RPMI7951 (cell line): ENCODE results near the gene NOXA1. TPM values are rescaled to one million over a fixed set of nuclear protein-coding genes. Genes with fewer than 3 reads are reported as not detected.
"Not testable (repeated sequence)": the region's sequence is repeated elsewhere in the genome, so short reads cannot be mapped to it uniquely, and the experiment has no call there.

Experiments used
- DNase-seq: peaks from one replicate; pipeline ENCODE4 v3.0.0-alpha.2; 2012; ENCODE audit warnings: low read depth
- total RNA-seq: library from RNA; depleted of rRNA; stranded (reverse); fragments of >200 nt; shearing (Covaris generic); gene quantifications from 2 replicates; pipeline ENCODE4 v1.2.3, GENCODE V29; 2014; rRNA removed

NOXA1 gene
- not detected in 2 replicates for total RNA-seq

DNA sequence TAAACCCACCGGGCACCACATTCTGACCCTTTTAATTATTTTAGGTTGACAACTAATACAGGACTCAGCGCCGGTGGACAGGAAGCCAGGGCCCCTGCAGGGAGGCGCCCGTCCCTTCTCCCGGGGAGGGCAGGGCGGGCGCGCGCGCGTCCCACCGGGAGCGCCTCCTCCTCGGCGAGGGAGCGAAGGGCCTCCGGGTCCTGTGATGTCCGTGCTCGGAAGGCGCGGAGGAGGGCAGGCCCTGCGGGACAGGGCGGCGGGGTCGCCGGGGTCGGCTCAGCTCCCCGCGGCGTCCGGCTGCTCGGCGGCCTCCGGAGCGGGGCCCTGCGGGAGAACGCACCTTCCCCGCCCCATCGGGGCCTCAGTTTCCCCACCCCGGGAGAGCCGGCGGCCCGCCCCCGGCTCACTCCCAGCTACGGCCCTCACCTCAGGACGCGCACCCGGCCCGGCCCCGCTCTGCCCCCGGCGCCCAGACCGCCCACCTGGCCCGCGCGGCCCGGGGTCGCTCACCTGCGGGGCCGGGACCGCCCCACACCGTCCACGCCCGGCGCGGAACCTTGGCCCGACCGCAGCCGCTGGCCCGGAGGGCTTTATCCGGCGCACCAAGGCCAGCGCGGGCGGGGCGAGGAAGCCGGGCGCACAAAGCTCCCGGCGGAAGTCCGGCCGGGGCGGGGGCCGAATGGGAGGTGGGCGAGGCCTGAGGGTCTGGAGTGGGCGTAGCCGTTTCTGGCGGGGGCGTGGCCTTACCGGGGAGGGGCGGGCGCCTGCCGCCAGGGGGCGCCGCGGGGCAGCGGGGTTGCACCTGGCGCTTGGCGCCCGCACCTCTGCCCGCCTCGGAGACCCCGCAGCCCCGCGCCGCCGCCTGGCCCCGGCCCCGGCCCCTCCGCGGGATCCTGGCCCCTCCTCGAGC lies at the start of gene NOXA1, which contains the start of gene EXD3:
Gene NOXA1, plus strand, starts transcription at position 790 of the 910 bp plus-strand sequence. CDS start 137 bp downstream, outside the sequence.
Gene EXD3, minus strand, starts transcription at position 559 of the 910 bp plus-strand sequence. CDS start 27,805 bp downstream, outside the sequence.
- DNase-seq = peak; percentile 78

GRCh38 chr9:137373611-137373980 lies 49.6 kb upstream of the NOXA1 start:
- DNase-seq = no peak

GRCh38 chr9:137374131-137374845 lies 48.9 kb upstream of the NOXA1 start:
- no peak for DNase-seq

DNA sequence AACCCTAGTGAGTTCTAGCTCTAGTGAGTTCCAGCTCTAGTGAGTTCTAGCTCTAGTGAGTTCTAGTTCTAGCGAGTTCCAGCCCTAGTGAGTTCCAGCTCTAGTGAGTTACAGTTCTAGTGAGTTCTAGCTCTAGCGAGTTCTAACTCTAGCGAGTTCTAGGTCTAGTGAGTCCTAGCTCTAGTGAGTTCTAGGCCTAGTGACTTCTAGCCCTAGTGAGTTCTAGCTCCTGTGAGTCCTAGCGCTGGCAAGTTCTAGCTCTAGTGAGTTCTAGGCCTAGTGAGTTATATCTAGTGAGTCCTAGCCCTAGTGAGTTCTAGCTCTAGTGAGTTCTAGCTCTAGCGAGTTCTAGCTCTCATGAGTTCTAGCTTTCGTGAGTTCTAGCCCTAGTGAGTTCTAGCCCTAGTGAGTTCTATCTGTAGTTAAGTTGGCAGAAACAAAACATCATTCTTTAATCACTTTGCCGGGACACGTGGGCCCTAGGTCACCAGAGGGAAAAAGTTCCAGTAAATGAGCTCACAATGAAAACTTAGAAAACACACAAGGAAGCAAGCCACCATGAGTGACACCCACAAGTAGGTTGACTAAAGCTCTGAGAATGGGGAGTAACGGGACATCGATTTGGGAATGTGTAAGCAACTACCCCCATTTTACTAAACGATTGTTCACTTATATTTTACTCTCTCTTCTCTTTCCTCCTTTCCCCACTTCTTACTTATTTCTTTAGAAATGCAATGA lies 47.7 kb upstream of the NOXA1 start:
- DNase-seq = no peak

- no peak for DNase-seq
Observed at GRCh38 chr9:137376386-137376785, 46.8 kb upstream of the NOXA1 start.

- not testable (repeated sequence) for DNase-seq
Observed at GRCh38 chr9:137378688-137379410, 44.3 kb upstream of the NOXA1 start.

GRCh38 chr9:137379761-137380161 lies 43.4 kb upstream of the NOXA1 start:
- no peak for DNase-seq

- no peak for DNase-seq
Observed at GRCh38 chr9:137380171-137380570, 43.0 kb upstream of the NOXA1 start.

DNA sequence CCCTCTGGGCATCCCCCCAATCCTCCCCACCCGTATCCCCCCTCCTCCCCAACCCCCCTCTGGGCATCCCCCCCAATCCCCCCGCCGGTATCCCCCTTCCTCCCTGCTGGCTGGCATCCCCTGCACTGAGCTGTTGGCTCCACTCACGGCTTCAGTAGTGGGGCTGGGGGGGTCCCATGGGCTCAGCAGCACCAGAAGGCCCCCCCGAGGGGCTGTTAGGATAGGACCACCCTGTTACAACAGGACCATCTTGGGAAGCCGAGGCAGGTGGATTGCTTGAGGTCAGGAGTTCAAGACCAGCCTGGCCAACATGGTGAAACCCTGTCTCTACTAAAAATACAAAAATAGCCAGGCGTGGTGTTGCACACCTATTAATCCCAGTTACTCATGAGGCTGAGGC lies 42.6 kb upstream of the NOXA1 start:
- DNase-seq = no peak

DNA sequence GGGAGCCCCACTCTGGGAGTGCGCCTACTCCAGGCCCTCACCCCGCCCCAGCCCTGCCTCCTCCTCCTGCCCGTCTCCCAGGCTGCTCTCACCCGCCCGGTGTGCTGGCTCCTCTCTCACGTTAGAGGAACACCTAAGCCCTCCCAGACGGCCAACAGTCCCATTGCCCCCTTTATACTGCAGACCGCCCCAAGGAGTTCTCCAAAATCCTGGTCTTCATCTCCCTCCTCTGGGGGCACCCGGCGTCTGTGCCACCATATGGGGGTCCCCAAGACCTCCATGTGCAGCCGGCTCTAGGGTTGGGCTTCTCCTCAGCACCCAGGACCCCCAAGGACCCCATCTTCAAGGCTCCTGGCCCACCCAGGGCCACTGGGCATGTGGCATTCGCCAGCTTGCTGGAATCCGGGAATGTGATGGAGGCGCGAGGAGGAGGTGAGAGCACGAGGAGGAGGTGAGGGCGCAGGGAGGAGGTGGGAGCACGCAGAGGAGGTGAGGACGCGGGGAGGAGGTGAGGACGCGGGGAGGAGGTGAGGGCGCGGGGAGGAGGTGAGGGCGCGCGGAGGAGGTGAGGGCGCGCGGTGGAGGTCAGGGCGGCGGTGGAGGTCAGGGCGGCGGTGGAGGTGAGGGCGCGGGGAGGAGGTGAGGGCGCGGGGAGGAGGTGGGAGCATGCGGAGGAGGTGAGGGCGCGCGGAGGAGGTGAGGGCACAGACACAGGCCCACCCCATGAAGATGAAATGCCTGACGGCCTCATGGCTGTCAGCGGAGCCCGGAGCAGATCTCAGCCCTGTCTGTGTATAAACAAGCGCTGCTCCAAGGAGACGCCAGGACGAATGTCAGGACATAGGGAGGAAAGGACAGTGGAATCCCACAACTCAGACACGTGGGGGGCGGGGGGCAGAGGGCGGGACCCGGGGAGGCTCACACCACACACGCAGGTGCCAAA lies 41.4 kb upstream of the NOXA1 start:
- DNase-seq = no peak

DNA sequence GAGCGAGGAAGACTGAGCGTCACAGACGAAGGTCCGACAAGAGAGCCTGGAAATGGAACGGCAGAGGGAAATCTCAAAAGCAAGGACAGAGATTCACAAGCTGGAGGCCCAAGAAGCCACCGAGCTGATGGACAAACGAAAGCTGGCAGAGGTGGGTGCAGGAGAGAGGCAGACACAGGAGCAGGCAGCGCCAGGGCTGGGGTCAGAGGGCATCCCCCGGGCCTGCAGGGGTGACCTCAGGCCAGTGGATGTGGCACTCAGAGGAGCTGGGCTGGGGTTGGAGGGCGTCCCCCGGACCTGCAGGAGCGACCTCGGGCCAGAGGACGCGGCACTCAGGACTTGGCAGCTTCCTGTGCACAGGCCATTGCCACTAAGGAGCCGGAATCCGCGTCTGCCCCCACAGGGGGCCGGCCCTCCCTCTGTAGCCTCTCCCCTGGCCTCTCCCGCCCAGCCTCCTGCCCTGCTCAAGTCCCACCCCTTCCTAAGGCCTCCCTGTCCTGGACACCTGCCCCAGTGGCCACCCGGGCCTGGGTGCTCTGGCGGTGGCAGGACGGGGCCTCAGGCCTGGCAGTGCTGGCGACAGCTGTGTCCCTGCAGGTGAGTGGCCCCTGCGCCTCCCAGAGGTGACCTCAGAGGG lies 40.6 kb upstream of the NOXA1 start:
- DNase-seq = no peak

GRCh38 chr9:137383081-137383783 lies 40.0 kb upstream of the NOXA1 start:
- DNase-seq = no peak

DNA sequence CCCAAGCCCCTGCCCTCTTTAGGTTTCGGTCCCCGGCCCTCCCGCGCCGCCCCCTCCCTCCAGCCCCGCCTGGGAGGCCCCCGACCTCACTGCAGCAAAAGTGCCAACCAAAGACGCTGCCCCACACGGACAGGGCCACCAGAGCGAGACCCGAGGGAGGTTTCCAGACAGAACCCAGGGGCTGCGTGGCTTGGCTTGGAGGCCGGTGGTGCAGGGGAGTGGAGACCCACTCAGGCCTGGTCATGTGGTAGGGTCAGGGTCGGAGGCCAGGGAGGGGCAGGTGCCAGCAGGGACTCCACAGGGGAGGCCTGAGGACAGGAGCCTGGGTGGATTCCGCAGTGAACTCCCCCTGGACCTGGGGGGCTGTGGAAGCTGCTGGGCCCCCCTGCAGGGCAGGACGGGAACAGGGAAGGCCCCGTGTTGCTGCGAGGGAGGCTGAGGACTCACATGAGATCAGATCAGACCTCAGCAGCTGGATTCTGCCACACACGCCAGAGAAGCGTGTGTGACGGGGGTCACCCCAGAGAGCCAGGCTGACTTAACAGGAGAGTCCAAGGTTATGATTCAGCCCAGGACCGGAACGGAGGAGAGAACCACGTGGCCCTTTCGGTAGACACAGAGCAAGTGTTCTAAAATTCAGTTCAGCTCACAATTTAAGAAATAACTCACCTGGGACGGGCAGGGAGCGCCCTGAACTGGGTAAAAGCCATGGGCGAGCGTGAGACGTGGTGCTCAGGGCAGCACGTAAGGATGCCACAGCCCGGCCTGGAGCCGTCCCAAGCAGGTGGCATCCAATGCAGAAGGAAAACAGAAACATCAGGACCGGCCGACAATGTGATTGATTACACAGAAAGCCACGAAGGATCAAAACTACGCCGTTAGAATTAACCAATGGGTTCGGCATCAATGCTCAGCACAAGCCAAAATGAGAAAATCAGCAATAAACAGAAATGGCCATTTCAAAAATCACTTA lies 39.1 kb upstream of the NOXA1 start:
- DNase-seq = no peak

GRCh38 chr9:137385061-137385655 lies 38.0 kb upstream of the NOXA1 start:
- DNase-seq = no peak

- DNase-seq = not testable (repeated sequence)
Observed at GRCh38 chr9:137386507-137387113, 36.6 kb upstream of the NOXA1 start.

DNA sequence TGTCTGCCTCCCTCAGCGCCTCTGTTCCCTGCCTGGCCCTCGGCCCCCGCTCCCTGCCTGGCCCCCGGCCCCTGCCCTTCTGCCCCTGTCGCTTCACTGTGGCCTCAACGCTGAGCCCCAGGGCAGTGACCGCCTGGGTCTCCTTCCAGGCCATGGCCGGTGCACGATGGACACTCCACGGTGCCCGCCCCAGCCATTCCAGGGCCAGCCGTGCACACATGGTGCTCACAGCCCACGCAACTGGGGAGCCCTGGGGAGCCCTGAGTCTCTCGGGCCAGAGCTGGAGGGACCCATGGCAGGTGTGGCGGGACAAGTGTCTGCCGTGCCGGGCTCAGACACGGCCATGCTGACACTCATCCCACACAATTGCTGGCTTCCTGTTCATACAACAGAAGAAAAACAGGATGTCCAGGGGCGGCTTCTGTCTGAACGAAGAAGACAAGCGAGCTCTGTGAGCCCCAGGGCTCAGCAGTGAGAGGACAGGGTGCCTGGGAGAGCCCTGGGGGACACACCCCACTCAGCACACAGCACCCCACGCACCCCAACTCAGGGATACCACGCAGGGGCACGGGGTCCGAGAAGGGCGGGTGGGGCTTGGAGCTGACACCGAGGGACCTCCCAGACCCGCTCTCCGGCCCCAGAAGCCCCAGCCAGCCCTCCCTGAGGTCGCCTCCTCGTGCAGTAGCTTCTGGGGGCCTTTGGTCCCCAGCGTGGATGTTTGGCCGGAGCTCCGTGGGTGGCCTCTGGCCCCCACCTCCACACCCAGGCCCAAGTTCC lies 35.9 kb upstream of the NOXA1 start:
- no peak for DNase-seq
